Activated CD4-positive, alpha-beta T cell treated with anti-CD3 and anti-CD28 coated beads for 48 hours (primary cell): ENCODE measurements around the gene PTBP3.
"Not testable (repeated sequence)": the region's sequence is repeated elsewhere in the genome, so short reads cannot be mapped to it uniquely, and the experiment has no call there.

Source experiments
- DNase-seq: peaks from one replicate; pipeline ENCODE4 v3.0.0-alpha.2; 2020

The PTBP3 gene, protein sequence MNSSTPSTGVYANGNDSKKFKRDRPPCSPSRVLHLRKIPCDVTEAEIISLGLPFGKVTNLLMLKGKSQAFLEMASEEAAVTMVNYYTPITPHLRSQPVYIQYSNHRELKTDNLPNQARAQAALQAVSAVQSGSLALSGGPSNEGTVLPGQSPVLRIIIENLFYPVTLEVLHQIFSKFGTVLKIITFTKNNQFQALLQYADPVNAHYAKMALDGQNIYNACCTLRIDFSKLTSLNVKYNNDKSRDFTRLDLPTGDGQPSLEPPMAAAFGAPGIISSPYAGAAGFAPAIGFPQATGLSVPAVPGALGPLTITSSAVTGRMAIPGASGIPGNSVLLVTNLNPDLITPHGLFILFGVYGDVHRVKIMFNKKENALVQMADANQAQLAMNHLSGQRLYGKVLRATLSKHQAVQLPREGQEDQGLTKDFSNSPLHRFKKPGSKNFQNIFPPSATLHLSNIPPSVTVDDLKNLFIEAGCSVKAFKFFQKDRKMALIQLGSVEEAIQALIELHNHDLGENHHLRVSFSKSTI

DNA sequence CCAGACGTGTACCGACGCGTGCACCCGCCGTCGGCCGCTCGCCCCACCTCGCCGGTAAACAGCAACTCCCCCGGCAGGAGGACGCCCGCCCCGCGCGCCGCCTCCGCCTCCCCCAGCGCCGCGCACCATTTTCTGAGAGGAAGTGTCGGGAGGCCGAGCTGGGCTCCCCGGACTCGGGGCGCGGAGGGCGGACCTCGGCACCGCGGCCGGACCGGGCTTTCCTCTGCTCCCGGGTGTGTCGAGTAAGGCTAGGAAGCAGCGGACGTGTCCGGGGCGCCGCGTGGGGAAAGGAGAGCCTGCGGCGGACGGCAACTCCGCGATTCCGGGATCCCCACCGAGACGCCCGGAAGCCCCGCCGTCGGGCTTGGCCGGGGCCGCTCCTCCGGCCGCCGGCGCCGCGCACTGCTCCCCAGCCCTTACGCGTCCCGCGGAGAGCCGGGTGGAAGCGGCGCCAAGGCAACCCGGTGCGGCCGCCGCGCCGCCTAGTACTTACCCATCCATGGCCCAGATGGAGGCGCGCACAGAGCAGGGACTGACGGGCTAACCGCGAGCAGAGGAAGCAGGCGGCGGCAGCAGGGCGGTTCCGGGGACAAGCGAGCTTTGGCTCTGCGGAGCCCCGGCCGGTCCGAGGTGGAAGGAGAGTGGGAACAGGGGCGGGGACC, at the start of gene PTBP3:
Gene PTBP3, minus strand, starts transcription at position 643 of the 662 bp plus-strand sequence. CDS start 35,754 bp downstream, outside the sequence.
- peak; percentile 80 for DNase-seq

DNA sequence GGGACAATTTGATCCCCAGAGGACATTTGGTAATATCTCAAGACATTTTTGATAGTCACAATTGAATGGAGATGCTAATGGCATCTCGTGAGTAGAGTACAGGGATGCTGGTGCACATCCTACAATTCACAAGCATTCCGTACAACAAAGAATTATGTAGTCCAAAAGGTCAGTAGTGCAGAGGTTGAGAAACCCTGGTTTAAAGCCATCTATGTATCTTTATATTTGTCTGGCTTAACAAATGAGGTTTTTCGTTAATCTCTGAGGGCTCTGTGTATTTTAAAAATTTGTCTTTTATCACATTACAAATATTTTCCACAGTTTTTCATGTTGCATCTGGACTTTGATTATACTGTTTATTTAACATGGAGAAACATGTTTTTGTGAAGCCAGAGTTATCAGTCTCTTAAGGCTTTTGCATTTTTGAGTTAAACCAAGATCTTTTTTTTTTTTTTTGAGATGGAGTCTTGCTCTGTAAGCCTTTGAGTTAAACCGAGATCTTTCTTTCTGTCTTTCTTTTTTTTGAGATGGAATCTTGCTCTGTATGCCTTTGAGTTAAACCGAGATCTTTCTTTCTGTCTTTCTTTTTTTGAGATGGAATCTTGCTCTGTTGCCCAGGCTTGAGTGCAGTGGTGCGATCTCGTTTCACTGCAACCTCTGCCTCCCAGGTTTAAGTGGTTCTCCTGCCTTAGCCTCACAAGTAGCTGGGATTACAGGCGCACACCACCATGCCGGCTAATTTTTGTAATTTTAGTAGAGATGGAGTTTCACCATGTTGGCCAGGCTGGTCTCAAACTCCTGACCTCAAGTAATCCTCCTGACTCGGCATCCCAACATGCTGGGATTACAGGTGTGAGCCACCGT, 49.3 kb upstream of the PTBP3 start:
- no peak for DNase-seq

DNA sequence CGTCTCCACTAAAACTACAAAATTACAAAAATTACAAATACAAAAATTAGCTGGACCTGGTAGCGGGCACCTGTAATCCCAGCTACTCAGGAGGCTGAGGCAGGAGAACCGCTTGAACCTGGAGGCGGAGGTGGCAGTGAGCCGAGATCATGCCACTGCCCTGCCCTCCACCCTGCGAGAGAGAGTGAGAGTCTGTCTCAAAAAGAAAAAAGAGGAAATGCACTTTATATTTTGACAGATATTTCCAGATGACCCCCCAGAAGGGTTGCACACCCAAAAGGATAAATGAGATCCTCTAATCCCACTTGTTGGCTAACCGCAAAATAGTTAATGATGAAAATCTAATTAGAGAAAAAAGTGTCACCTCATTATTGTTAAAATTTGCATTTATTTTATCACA, 48.6 kb upstream of the PTBP3 start:
- DNase-seq, result no peak

DNA sequence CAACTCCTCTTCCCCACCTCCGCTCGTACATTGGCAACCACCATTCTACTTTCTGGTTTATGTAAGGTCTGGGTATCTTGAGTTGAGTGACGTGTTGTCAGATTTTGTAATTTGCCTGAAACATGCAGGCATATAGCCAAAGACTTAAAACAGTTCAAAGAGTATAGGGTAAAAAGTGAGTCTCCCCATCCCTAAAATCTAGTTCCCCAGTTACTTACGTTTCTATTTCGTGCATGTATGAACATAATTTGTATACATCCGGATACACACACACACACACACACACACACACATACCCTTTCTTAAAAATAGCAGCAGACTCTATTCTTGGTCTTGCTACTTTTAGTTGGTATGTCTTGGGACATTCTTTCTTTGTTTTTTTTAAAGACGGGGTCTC, 47.4 kb upstream of the PTBP3 start:
- no peak for DNase-seq

DNA sequence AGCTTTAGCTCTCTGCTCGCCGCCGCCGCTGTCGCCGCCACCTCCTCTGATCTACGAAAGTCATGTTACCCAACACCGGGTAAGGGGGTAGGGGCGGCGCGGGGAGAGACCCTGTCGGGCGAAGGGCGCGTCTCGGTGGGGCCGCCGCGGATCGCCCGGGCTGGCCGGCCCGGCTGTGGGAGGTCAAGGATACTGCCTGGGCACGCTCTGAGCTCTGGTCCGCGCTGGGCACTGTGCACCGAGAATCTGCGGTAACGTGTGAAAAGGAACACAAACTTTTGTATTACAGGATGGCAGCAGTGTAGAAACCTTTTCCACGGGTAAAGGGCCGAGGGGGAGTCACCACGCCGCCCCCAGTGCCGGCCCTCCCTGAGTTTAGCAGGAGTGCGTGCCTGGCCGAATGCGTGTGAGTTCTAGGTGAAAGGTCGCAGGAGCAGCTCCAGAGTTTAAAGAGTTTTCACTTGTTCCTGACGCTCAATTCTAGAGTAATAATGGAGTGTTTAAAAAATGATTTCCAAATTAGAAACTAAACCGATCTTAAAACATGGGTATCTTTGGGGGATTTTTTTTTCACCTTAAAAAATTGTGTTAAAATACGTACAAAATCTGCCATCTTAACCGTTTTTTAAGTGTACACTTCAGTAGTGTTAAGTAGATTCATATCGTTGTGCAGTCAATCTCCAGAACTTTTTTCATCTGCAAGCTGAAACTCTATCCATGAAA, 46.8 kb upstream of the PTBP3 start, which contains the start of gene HSDL2:
Gene HSDL2, plus strand, starts transcription at position 7 of the 723 bp plus-strand sequence. Its CDS starts 56 bp downstream, at position 63.
- DNase-seq, result peak; percentile 44

DNA sequence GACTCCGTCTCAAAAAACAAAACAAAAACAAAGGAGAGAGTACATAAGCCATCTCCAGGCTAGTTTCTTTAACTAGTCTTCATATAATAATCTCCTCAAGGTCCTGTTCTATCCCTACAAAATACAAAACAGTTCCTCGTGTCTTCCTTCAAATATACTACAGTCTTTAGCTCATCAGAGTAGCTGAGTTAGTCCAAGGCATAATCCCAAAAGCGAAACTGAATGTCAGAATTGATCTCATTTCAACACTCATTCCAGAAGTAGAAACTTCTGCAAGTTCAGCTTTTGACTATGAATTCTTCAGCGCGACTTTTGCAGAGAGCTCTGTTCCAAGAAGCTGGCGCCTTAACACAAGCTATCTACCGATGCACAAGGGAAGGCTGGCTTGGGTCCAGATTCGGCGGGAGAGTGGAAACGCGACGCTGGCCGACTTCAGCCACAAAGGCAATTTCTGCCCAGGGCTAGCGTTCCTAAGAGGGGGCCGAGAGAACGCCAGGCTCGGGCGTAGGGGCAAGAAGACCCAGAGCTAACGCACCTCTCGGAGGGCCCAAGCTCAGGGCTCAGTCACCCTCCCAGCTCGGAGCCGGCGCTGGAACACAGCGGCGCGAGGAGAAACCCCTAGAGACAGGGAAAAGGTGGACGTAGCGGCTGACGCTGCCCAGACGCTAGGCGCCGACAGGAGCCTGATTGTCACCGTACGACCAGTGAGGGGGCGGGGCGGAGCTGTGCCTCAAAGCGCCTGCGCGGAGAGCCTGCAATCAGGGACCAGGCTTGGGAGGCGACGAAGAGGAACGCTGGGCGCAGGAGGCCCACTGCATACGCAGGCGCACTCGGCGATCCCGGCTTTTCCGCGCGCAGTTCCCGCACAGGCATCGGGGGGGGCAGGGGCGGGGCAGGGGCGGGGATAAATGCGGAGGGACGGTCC, 46.0 kb upstream of the PTBP3 start:
- peak; percentile 99 for DNase-seq

DNA sequence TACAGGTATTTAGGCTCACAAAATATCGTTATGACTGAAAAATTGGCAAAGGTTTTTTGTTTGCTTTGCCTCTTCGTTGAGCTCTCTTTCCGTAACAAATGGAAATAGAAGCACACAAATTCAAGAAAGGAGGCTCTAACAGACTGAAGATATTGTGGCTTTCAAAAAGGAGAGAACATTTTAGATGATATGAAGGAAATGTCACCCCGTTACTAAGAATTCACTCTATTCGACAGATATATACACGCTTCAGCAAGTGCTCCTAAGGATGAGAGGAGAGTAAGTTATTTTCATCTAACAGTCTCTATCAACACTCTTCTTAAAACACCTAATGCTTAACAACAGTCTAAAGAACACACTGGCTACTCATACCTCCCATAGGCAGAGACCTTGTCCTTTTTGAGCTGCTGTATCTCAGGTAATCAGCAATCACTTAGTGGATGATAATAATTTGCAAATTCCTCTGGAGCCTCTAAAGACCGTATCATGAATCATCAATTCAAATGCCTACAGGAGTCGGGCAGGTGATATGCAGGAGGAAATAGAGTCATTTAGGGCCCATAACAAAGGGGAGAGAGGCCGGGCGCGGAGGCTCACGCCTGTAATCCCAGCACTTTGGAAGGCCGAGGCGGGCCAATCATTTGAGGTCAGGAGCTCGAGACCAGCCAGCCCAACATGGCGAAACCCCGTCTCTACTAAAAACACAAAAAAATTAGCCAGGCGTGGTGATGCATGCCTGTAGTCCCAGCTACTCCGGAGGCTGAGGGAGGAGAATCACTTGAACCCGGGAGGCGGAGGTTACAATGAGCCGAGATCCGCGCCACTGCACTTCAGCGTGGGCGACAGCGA, 45.1 kb upstream of the PTBP3 start:
- DNase-seq, result peak; percentile 59

DNA sequence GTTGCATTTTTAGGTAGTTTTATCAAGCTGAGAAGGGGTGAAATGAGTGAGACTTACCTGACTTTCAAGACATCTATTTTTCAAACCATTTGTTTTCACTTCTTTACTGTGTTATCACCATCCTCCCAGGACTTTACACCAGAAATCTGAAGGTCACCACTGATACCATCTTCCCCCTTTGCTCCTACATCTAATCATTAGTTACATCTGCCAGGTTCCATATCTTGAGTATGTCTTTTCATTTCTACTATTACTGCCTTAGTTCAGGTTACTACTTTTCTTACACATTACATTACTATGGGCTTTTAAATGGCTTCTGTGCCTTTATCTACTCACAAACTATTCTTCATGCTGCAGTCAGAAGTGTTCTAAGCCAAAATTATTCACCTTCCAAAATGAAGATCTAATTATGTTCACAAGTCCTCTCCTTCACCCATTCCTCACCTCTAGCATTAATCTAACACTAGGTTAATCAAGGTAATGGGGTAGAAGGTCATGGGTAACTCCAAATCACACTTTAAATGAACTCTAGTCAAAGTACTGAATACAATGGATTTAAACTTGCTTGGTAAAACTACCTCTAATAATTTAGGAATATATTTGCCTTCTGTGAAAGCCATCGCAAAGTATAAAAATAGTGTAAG, 44.4 kb upstream of the PTBP3 start:
- no peak for DNase-seq

DNA sequence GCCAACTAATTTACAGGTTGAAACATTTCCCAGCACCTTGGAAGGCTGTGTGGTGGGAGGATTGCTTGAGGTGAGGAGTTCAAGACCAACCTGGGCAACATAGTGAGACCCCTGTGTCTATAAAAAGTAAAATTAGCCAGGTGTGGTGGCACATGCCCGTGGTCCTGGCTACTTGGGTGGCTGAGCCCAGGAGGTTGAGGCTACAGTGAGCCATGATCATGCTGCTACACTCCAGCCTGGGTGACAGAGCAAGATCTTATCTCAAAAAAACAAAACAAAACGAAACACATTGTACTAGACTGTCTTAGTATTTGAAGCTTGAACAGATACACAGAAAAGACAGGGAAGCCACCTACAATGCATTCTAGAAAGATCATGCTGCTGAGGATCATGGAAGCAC, 43.7 kb upstream of the PTBP3 start:
- no peak for DNase-seq

DNA sequence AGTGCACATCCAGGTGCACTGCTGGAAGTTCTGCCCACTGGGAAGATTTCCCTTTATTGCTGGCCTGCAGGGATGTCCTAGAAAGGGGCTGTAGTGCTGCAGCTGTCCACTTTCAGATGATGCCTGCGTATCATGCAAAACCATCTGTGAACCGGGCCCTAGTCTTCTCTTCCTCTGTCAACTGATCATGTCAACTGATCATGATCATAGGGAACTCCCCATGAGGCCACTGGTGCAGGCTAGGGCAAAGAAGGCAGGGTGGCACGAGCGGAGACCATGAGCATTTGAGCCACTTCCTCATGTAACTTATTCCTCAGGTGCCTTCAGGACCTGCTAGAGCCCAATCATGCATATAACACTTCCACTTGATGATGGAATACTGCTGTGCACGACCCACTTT, 41.9 kb upstream of the PTBP3 start:
- DNase-seq, result no peak

DNA sequence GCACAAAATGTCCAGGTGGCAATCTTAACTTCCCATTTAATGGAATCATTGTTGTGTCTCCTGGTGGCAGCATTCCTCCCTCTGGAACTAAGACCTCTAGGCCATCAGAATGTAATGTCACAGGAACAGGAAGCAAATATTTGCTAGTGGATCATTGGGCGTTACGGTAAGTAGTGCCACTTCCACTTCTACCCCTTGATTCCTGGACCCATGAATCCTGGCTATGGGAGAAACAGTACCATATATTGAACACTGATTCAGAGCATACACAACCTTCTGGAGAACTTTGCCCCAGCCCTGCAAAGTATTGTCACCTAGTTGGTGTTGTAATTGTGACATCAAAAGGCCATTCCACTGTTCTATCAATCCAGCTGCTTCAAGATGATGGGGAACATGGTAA, 40.8 kb upstream of the PTBP3 start:
- not testable (repeated sequence) for DNase-seq

DNA sequence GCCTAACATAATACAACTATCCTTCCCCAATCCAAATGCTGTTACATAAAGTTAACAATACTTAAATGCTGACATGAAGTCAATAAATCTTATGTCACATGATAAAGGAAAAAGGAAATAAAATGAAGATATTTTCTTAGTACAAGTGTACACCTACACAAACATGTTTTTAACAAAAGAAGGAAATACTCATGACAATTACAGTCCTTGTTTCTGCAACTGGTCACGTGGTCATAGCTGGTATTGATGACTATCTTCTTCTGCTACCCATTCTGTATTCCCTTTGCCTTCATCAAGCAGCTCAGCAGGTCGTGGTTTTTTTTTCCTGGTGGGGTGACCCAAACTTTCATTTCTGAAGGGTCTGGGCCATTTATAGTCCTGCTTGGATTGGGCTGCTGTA, 40.2 kb upstream of the PTBP3 start:
- DNase-seq, result not testable (repeated sequence)

DNA sequence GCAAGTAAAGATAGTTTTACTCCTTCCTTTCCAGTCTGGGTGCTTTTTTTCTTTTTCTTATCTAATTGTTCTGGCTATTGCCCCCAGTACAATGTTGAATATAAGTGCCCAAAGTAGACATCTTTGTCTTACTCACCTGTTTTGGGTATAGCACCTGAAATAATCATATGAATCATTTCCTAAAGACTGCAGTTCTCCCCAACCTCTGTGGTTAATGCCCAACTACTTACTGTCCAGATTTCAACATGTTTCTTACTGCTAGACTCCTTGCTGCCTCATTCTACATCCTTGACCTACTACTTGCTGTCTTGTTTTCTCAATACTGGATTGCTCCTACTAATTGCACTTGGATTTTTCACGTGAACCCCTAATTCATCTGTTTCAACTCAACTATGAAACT, 37.6 kb upstream of the PTBP3 start:
- DNase-seq, result no peak

DNA sequence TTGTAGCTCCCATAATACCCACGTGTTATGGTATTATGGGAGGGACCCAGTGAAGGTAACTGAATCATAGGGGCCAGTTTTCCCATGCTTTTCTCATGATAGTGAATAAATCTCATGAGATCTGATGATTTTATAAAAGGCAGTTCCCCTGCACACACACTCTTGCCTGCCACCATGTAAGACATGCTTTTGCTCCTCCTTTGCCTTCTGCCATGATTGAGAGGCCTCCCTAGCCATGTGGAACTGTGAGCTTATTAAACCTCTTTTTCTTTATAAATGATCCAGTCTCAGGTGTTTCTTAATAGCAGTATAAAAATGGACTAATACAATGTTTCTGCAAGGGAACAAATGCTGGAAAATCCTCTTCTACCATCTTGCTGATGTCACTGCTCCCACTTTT, 36.4 kb upstream of the PTBP3 start:
- DNase-seq, result no peak

DNA sequence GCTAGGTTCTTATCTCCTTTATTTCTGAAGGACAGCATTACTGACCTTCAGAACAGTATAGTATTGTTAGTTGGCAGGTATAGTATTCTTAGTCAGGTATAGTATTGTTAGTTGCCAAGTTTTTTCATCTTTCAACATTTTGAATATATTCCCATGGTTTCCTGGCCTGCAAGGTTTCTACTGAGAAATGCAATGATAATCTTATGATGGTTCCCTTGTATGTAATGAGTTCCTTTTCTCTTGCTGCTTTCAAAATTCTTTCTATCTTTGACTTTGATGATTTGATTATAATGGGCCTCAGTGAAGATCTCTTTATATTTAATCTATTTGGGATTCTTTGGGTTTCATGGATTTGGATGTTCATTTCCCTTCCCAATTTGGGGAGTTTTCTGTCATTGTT, 34.0 kb upstream of the PTBP3 start:
- DNase-seq, result no peak

DNA sequence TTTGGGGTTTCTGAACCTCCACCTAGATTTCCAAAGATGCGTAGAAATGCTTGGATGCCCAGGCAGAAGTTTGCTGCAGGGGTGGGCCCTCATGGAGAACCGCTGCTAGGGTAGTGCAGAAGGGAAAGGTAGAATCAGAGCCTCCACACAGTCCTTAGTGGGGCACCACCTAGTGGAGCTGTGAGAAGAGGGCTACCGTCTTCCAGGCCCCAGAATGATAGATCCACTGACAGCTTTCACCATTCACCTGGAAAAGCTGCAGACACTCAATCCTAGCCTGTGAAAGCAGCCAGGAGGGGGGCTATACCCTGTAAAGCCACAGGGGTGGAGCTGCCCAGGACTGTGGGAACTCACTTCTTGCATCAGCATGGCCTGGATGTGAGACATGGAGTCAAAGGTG, 33.2 kb upstream of the PTBP3 start:
- DNase-seq, result no peak

DNA sequence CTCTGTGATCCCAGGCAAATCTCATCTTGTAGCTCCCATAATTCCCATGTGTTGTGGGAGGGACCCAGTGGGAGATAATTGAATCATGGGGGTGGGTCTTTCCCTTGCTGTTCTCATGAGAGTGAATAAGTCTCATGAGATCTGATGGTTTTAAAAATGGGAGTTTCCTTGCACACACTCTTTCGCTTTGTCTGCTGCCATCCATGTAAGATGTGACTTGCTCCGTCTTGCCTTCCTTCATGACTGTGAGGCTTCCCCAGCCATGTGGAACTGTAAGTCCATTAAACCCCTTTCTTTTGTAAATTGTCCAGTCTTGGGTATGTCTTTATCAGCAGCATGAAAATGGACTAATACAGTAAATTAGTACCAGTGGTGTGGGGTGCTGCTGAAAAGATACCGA, 31.8 kb upstream of the PTBP3 start:
- DNase-seq, result not testable (repeated sequence)

DNA sequence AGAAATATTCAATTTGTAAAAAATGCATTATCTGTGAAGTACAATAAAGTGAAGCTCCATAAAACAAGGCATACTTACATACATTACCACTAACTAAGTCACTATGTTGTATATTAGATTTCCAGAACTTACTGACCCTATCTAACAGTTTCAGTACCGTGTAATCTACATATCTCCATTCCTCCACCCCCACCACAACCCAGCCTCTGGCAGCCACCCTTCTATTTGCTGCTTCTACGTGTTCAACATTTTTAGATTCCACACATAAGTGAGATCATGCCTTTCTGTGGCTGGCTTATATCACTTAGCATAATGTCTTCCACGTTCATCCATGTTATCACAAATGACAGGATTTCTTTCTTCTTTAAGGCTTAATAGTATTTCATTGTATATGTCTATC, 31.3 kb upstream of the PTBP3 start:
- no peak for DNase-seq

DNA sequence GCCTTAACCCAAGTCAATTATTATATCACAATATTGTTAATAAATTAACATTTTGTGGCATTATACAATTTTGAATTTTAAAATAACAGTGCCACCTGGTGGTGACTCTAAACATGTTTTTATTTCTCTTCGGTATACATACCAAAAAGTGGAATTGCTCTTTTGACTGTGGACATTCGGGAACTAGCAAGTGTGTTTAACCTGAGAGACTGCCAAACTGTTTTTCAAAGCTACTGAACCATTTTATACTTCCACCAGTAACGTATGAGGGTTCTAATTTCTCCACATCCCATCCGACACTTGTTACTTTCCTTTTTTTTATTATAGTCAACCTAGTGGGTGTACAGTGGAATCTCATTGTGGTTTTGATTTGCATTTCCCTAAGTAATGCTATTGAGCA, 28.2 kb upstream of the PTBP3 start:
- no peak for DNase-seq
